Motor neuron (in vitro differentiated cells): ENCODE data around the gene PNKP. TPM values are rescaled to one million over a fixed set of nuclear protein-coding genes. Genes with fewer than 3 reads are reported as not detected.

ENCODE experiments used
- ATAC-seq, 8 experiments: fragments of 200-7000 bp; cut with Tn5 transposase; replicated peaks in 6 of 8; 2 replicates each; pipeline ENCODE4 v1.8.0; 2021; ENCODE audit warnings: mild to moderate bottlenecking in 8 of 8, moderate library complexity in 8 of 8
- H3K27ac ChIP-seq, 2 donors: fragments of 250-450 bp; sonication (Bioruptor Pico); 2 replicates each; pipeline ENCODE4 v1.9.0; 2021; ENCODE audit warnings: antibody characterized with exemption in 2 of 2, mild to moderate bottlenecking in 2 of 2, moderate library complexity in 1 of 2
- H3K4me1 ChIP-seq, 2 donors: fragments of 250-450 bp; sonication (Bioruptor Pico); replicated peaks in 1 of 2; 2 replicates each; pipeline ENCODE4 v1.6.1; 2021; ENCODE audit warnings: antibody characterized with exemption in 2 of 2, mild to moderate bottlenecking in 2 of 2, moderate library complexity in 1 of 2
- H3K4me3 ChIP-seq, 5 donors: fragments of 250-450 bp; sonication (Bioruptor Pico); 2 replicates each; pipeline ENCODE4 v1.9.0; 2021; ENCODE audit warnings: antibody characterized with exemption in 5 of 5, mild to moderate bottlenecking in 5 of 5, moderate library complexity in 4 of 5
- WGBS, 10 experiments: fragments of 450-650 bp; shearing (Covaris generic); methylation state at CpG; one replicate each; pipeline ENCODE4 v1.0.0; 2022; 5-methylcytosine and 5-hydroxymethylcytosine counted together
- in situ Hi-C, 9 experiments: fragments of 400-800 bp; cut with MboI; loops; one replicate each; pipeline ENCODE4 v1.15.0; 2021; ENCODE audit warnings: low sequenced_read_pairs in 9 of 9, low pct_unique_long_range_greater_than_20kb in 2 of 9; ENCODE audit not compliant: unreplicated experiment in 9 of 9
- total RNA-seq, 8 experiments: library from RNA; unstranded; fragments of 300-600 nt; gene quantifications; 2 replicates each; pipeline versions ENCODE4 v1.2.3 to v1.2.4, GENCODE V29; 2022

Gene PNKP
- total RNA-seq, 8 experiments from 2014 or later = 22.8 to 85.2 (median 29.9) TPM

- no peak for ATAC-seq
- Histone ChIP-seq H3K27ac (no peak overlapping the region), H3K4me1 (peaks cover 9 to 12% of the 10 kb centered on the region in 2 donors), H3K4me3 (no peak overlapping the region)
- in situ Hi-C loops = no loop called here
- 83 to 100% methylated on average over 1 to 6 of the region's 54 CpGs; no CpG with 5 or more reads in 8 of the 10 experiments for WGBS, 10 experiments
Observed at GRCh38 chr19:49887665-49888509, 20.5 kb upstream of the PNKP start.

DNA sequence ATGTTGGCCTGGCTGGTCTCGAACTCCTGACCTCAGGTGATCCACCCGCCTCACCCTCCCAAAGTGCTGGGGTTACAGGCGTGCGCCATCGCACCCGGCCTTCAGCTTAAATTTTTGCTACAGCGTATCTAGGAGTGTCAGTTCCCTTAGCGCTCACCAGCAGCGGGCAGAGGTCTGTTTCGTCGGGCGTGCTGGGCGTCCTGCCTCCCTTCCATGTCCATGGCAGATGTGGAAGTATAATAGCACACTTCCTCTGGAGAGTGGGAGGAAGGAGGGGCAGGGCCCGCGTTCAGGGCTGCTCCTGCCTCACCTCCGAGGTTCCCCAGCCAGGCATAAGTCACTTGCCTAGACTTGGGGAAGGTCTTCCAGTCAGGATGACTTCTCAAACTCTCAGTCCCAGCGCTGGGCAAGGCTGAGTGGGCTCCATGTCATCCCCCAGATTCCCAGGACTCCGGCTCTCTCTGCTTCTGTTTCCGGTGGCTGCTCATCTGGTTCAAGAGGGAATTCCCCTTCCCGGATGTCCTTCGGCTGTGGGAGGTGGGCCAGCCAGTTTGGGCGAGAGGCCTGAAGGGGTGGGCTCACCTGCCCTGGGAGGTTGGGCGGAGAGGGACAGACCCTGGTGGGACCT lies 19.8 kb upstream of the PNKP start:
- ATAC-seq = no peak
- H3K4me3 ChIP-seq = no peak overlapping the region

GRCh38 chr19:49884760-49885159 lies 17.4 kb upstream of the PNKP start:
- WGBS, 10 experiments = 81 to 93% (median 88%) methylated on average over 1 to 3 of the region's 3 CpGs; no CpG with 5 or more reads in 6 of the 10 experiments
- no peak overlapping the region for H3K27ac ChIP-seq
- no peak overlapping the region for H3K4me3 ChIP-seq
- ATAC-seq = no peak
- no peaks in the 10 kb centered on the region for H3K4me1 ChIP-seq
- in situ Hi-C loops = no loop called here

More for the DNA sequence above, 19.8 kb upstream of the PNKP start:
- Histone ChIP-seq H3K27ac (no peak overlapping the region), H3K4me1 (peaks cover 9 to 12% of the 10 kb centered on the region in 2 donors)
- in situ Hi-C loops = no loop called here
- 88 to 96% (median 93%) methylated on average over 3 to 10 of the region's 23 CpGs; no CpG with 5 or more reads in 6 of the 10 experiments for WGBS, 10 experiments

- Histone ChIP-seq H3K4me3 (no peak overlapping the region), H3K4me1 (no peaks in the 10 kb centered on the region), H3K27ac (no peak overlapping the region)
- in situ Hi-C loops = no loop called here
- no peak for ATAC-seq
- WGBS, 10 experiments = 67 to 100% (median 99%) methylated on average over 1 to 14 of the region's 18 CpGs; no CpG with 5 or more reads in 6 of the 10 experiments
Observed at GRCh38 chr19:49884109-49884508, 16.7 kb upstream of the PNKP start.

GRCh38 chr19:49883094-49883493 lies 15.7 kb upstream of the PNKP start:
- Histone ChIP-seq H3K4me3 (no peak overlapping the region), H3K27ac (no peak overlapping the region), H3K4me1 (peaks cover 0 to 5% of the 10 kb centered on the region in 2 donors)
- ATAC-seq = no peak
- 72 to 100% (median 87%) methylated on average over 1 to 5 of the region's 5 CpGs; no CpG with 5 or more reads in 2 of the 10 experiments for WGBS, 10 experiments
- in situ Hi-C loops = no loop called here

DNA sequence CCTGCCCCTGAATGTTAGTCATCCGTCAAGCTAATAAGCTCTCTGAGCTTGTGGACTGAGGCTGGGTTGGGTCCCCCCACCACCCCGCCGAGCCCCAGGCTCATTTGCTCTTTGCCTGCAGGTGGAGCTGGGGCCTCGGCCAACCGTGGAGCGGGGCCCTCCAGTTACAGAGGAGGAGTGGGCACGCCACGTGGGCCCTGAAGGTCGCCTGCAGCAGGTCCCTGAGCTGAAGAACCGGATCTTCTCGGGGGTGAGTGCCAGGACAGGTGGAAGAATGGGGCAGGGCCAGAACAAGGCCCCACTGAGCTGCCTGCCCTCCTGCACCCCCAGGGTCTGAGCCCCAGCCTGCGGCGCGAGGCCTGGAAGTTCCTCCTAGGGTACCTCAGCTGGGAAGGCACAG lies 15.3 kb upstream of the PNKP start:
- Histone ChIP-seq H3K27ac (no peak overlapping the region), H3K4me3 (no peak overlapping the region), H3K4me1 (peaks cover 0 to 5% of the 10 kb centered on the region in 2 donors)
- ATAC-seq = no peak
- in situ Hi-C loops = no loop called here
- WGBS, 10 experiments = 87 to 100% (median 95%) methylated on average over 1 to 6 of the region's 14 CpGs; no CpG with 5 or more reads in 4 of the 10 experiments

GRCh38 chr19:49881672-49882394 lies 14.5 kb upstream of the PNKP start:
- in situ Hi-C loops = no loop called here
- ATAC-seq = no peak
- no peak overlapping the region for H3K4me3 ChIP-seq
- WGBS, 10 experiments = 60 to 100% (median 89%) methylated on average over 1 to 9 of the region's 31 CpGs; no CpG with 5 or more reads in 2 of the 10 experiments
- peaks cover 0 to 5% of the 10 kb centered on the region in 2 donors for H3K4me1 ChIP-seq
- no peak overlapping the region for H3K27ac ChIP-seq

DNA sequence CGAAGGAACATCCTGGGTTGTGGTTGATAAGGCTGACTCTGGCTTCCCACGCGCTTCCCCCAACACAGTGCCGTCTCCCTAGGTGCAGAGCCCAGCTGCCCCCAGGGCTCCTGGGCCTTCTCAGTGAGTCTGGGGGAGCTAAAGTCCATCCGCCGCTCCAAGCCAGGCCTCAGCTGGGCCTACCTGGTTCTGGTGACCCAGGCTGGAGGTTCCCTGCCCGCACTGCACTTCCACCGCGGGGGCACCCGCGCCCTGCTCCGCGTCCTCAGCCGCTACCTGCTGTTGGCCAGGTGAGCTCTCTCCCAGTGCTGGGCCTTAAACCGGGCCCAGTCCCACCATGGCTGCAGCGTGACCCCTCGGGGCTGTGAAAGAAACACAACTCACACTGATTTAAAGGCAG lies 13.8 kb upstream of the PNKP start:
- H3K4me3 ChIP-seq = no peak overlapping the region
- H3K4me1 ChIP-seq = peaks cover 0 to 5% of the 10 kb centered on the region in 2 donors
- no peak for ATAC-seq
- H3K27ac ChIP-seq = no peak overlapping the region
- in situ Hi-C loops = no loop called here
- WGBS, 10 experiments = 95% methylated on average over 13 of the region's 17 CpGs; no CpG with 5 or more reads in 9 of the 10 experiments

DNA sequence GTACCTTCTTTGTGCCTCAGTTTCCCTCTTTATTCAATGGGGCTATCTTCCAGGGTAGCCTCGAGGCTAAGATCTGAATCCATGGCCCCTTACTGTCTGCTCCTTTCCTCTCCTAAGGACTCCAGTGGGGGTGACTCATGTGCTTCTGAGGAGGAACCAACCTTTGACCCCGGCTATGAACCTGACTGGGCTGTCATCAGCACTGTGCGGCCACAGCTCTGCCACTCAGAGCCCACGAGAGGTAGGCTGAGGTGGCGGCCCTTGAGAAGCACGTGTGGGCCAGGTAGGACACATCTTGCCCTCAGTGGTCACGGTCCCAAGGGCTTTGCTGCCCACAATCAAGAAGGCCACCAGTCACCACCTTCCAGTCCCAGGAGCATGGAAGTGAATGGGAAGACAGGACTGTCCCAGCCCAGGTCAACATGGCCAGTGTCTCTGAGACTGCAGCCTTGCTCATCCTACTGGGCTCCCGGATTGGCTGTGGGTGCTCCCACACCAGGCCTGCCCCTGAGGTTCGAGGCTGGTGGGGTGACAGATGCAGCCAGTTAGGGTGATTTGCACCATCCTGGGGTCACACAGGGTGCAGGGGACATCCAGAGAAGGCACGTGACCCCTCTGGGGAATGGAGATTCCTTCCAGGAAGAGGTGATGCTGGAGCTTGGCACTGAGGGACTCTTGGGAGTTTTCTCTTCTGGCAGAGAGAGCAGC lies 12.9 kb upstream of the PNKP start:
- in situ Hi-C loops = no loop called here

GRCh38 chr19:49879243-49879963 lies 12.0 kb upstream of the PNKP start:
- H3K4me3 ChIP-seq = peak overlapping the region in 1 of 5 donors; percentile 96
- WGBS, 10 experiments = 83 to 100% (median 96%) methylated on average over 2 to 9 of the region's 12 CpGs; no CpG with 5 or more reads in 1 of the 10 experiments
- in situ Hi-C loops = no loop called here
- ATAC-seq = no peak
- H3K4me1 ChIP-seq = peaks cover 4 to 9% of the 10 kb centered on the region in 2 donors
- H3K27ac ChIP-seq = no peak overlapping the region

More for the DNA sequence above, 12.9 kb upstream of the PNKP start:
- no peak for ATAC-seq
- H3K4me1 ChIP-seq = peaks cover 4 to 8% of the 10 kb centered on the region in 2 donors
- no peak overlapping the region for H3K27ac ChIP-seq
- 94 to 100% (median 100%) methylated on average over 1 to 3 of the region's 10 CpGs; no CpG with 5 or more reads in 6 of the 10 experiments for WGBS, 10 experiments
- H3K4me3 ChIP-seq = no peak overlapping the region

- in situ Hi-C loops = no loop called here
- Histone ChIP-seq H3K4me1 (peaks cover 4 to 9% of the 10 kb centered on the region in 2 donors), H3K4me3 (peak overlapping the region in 4 of 5 donors; percentile 73 to 99 (median 94)), H3K27ac (no peak overlapping the region)
- 61 to 90% (median 80%) methylated on average over 2 to 6 of the region's 9 CpGs; no CpG with 5 or more reads in 3 of the 10 experiments for WGBS, 10 experiments
- ATAC-seq = no peak
Observed at GRCh38 chr19:49878744-49879070, 11.3 kb upstream of the PNKP start.
